Measurements from ENCODE around the gene ZNF792.

ZNF792 gene

DNA sequence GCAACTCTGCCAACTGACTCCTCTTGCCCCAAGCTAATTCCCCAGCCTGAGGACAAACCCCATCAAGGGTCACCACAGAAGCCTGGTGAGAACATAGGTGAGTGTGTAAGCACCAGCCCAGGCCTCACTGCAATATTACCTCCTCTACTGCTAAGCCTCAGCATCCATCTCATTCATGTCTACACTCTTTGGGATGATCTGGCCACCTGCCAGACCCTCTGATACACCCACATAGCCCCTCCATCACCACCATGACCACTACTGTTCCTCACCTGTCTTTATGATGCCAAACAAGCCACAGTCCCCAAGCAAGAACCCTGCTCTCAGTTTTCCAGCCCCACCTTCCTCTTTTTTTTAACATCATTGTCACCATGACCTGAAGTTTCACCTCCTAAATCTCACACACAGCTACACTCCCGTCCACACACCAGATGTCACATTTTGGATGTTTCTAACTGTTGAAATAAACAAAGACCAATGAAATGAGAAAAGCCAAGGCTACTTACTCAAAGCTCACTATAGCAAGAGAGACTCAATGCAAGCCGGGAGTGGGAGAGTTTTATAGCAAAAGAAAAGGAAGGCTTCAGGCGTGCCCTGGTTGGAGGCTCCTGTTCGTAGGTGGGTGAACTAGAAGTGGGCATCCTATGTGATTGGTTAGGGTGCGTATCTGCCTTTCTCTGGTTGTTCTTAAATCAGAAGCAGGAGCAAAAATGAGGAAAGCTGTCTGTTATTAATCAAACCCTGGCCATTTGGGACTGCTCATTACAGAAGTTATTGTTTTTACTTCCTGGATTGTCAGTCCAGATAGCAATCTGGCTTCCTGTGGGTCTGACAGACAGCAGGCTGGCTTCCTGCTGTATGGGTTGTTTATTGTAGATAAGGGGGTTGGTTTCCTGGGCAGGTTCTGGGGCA lies 2.0 kb downstream of the ZNF792 start:
- no peak overlapping the region for H3K9ac ChIP-seq (ENCODE audit: low read length)
- no peak overlapping the region for H3K27ac ChIP-seq (ENCODE audit: low read depth, low read length)
- H3K4me1 ChIP-seq (ENCODE audit: control insufficient read depth, insufficient read depth, low read length) = peaks cover 6% of the 10 kb centered on the region
- peak overlapping the region; percentile 26 for H3K4me3 ChIP-seq (ENCODE audit: low read length)
- H3K36me3 ChIP-seq (ENCODE audit: control insufficient read depth, insufficient read depth, low read length) = peaks cover 35% of the 10 kb centered on the region
- H3K27me3 ChIP-seq (ENCODE audit: control insufficient read depth, insufficient read depth, low read length) = no peaks in the 10 kb centered on the region

DNA sequence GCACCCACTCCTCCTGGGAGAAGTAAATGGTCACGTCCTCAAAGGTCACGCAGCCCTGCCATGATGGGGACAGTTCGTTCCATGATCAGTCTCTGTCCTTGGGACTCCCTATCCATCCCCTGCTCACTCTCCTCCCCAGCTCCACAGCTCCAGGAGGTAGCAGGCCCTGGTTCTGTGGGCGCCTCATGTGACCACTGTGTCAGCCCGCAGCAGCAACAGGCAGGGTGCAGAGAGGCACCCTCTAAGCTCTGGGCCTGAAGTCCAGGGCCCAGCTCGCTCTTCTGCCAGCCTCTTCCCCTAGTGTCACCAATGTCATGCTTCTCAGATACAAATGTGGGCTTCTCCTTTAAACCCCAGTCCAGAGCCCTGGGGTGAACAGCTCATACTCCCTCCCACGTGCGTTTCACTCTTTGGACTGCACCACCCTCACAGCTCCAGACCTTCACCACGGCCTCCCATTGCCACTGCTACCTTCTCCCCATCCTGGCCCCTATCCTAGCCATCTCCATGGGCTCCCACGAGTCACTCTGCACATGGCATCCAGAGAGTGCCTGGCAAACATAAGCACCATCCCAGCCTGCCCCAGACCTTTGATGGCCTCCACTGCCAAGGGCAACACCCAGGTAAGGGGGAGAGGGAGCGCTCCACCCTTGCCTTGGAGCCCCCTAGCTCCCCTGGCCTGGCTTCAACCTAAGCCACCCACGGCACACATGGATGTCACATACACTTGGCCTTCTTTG lies 2.9 kb downstream of the ZNF792 start:
- H3K27me3 ChIP-seq (ENCODE audit: control insufficient read depth, insufficient read depth, low read length) = no peaks in the 10 kb centered on the region
- H3K9ac ChIP-seq (ENCODE audit: low read length) = no peak overlapping the region
- peaks cover 6% of the 10 kb centered on the region for H3K4me1 ChIP-seq (ENCODE audit: control insufficient read depth, insufficient read depth, low read length)
- H3K4me3 ChIP-seq (ENCODE audit: low read length) = no peak overlapping the region
- H3K27ac ChIP-seq (ENCODE audit: low read depth, low read length) = no peak overlapping the region
- peaks cover 39% of the 10 kb centered on the region for H3K36me3 ChIP-seq (ENCODE audit: control insufficient read depth, insufficient read depth, low read length)

DNA sequence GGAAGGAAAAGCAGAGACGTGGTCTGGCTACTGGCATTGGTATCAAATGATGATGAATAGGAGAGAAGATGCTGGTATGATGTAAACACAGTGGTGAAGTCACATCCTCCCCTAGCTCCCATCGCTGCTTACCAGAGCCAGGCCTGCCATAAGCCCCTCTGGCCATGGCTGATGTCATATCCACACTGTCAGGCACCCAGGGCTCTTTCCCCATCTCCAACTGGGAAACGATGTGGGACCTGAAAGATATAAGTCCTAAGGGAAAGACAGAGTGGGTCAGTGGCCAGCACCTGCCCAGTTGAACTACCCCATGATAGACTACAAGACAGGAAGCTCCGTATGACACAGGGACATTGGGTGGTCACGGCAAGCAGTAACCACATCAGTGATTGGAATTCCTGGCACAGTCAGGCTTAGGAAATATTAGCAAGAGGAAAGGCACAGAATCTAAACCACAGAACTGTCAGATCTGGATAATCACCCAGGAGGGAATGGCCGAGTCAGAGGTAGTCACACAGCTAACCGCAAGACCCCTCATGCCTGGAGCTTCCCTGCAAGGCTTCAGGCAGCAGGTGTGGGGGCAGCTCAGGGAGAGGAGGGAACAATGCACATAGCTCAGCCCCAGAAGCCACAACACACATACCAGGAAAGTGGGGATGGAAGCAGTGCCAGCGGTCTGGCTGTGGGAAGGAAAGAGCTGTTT lies 3.8 kb downstream of the ZNF792 start:
- Histone ChIP-seq H3K27me3 (ENCODE audit: control insufficient read depth, insufficient read depth, low read length) (no peaks in the 10 kb centered on the region), H3K36me3 (ENCODE audit: control insufficient read depth, insufficient read depth, low read length) (peaks cover 39% of the 10 kb centered on the region), H3K4me1 (ENCODE audit: control insufficient read depth, insufficient read depth, low read length) (peaks cover 6% of the 10 kb centered on the region), H3K4me3 (ENCODE audit: low read length) (peak overlapping the region; percentile 24), H3K9ac (ENCODE audit: low read length) (no peak overlapping the region), H3K27ac (ENCODE audit: low read depth, low read length) (no peak overlapping the region)

DNA sequence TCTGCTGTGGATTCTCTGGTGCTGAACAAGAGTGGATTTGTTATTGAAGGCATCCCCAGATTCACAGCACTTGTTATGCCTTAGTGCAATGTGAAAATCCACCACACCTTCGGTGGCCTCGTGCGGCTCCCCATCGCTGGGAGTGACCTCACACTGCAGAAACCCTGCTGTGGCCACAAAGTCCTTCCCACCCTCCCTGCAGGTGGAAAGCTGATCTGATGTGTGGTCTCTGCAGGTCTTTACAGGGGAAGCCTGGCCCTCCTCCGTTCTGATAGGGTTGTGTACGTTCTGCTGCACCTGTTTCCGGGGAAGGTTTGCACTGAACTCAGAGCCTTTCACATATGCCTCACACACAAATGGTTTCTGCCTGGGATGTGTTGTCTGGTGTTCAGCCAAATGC lies 5.0 kb downstream of the ZNF792 start:
- peaks cover 39% of the 10 kb centered on the region for H3K36me3 ChIP-seq (ENCODE audit: control insufficient read depth, insufficient read depth, low read length)
- H3K4me3 ChIP-seq (ENCODE audit: low read length) = no peak overlapping the region

DNA sequence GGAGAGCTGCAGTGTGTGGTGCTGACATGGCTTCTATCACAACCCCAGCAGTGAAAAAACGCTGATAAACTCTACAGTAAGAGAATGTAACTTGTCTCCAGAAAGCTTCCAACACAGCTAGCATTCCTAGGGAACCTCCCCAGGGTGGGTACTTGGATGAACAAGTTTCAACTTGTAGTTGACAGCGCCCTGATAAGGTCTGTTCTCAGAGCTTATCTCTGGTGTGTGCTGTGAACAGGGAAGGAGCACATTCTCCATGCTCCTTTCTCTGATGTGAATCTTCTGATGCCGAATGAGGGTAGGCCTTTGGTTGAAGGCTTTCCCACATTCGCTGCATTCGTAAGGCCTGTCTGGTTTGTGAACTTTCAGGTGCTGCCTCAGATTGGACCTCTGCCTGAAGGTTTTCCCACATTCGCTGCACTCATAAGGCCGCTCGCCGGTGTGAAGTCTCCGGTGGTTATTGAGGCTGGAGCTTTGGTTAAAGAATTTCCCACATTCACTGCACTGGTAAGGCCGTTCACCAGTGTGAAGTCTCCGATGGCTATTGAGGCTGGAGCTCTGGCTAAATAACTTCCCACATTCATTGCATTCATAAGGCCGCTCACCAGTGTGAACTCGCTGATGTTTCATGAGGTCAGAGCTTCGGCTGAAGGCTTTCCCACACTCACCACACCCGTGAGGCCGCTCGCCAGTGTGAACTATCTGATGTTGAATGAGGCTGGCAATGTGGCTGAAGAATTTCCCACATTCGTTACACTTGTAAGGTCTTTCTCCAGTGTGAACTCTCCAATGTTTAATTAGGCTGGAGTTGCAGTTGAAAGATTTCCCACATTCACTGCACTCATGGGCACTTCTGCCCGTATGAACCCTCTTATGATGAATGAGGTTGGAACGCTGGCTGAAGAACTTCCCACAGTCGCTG lies 5.9 kb downstream of the ZNF792 start:
- H3K36me3 ChIP-seq (ENCODE audit: control insufficient read depth, insufficient read depth, low read length) = peaks cover 39% of the 10 kb centered on the region
- H3K27me3 ChIP-seq (ENCODE audit: control insufficient read depth, insufficient read depth, low read length) = no peaks in the 10 kb centered on the region
- peaks cover 6% of the 10 kb centered on the region for H3K4me1 ChIP-seq (ENCODE audit: control insufficient read depth, insufficient read depth, low read length)
- no peak overlapping the region for H3K4me3 ChIP-seq (ENCODE audit: low read length)
- no peak overlapping the region for H3K9ac ChIP-seq (ENCODE audit: low read length)
- H3K27ac ChIP-seq (ENCODE audit: low read depth, low read length) = no peak overlapping the region

More for the DNA sequence above, 5.0 kb downstream of the ZNF792 start:
- Histone ChIP-seq H3K4me1 (ENCODE audit: control insufficient read depth, insufficient read depth, low read length) (peaks cover 6% of the 10 kb centered on the region), H3K27me3 (ENCODE audit: control insufficient read depth, insufficient read depth, low read length) (no peaks in the 10 kb centered on the region), H3K27ac (ENCODE audit: low read depth, low read length) (no peak overlapping the region), H3K9ac (ENCODE audit: low read length) (no peak overlapping the region)

DNA sequence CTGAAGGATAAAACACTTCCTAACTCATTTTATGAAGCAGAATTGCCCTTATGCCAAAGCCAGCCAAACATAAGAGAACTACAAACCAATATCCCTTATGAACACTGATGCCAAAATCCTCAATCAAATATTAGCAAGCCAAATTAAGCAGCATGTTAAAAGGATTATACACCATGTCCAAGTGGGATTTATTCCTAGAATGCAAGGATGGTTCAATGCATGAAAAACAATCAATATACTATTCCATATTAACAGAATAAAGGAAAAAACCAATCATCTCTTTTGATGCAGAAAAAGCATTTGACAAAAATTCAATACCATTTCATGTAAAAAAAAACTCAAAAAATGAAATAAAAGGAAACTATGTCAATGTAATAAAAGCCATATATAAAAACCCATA lies 10.9 kb downstream of the ZNF792 start:
- H3K4me1 ChIP-seq (ENCODE audit: control insufficient read depth, insufficient read depth, low read length) = no peaks in the 10 kb centered on the region
- no peaks in the 10 kb centered on the region for H3K27me3 ChIP-seq (ENCODE audit: control insufficient read depth, insufficient read depth, low read length)
- H3K9ac ChIP-seq (ENCODE audit: low read length) = no peak overlapping the region
- H3K36me3 ChIP-seq (ENCODE audit: control insufficient read depth, insufficient read depth, low read length) = peaks cover 14% of the 10 kb centered on the region
- no peak overlapping the region for H3K4me3 ChIP-seq (ENCODE audit: low read length)
- H3K27ac ChIP-seq (ENCODE audit: low read depth, low read length) = no peak overlapping the region

DNA sequence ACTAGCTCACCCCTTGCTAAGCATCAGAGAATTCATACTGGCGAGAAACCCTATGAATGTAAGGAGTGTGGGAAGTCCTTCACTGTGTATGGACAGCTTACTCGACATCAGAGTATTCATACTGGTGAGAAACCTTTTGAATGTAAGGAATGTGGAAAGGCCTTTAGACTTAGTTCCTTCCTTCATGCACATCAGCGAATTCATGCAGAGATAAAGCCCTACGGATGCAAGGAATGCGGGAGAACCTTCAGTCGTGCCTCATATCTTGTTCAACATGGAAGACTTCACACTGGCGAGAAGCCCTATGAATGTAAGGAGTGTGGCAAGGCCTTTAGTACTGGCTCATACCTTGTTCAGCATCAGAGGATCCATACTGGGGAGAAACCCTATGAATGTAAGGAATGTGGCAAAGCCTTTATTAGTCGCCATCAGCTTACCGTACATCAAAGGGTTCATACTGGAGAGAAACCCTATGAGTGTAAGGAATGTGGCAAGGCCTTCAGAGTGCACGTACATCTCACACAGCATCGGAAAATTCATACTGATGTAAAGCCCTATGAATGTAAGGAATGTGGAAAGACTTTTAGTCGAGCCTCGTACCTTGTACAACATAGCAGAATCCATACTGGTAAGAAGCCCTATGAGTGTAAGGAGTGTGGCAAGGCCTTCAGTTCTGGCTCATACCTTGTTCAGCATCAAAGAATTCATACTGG lies 20.0 kb downstream of the ZNF792 start:
- H3K36me3 ChIP-seq (ENCODE audit: control insufficient read depth, insufficient read depth, low read length) = peaks cover 6% of the 10 kb centered on the region
- no peaks in the 10 kb centered on the region for H3K4me1 ChIP-seq (ENCODE audit: control insufficient read depth, insufficient read depth, low read length)
- no peak overlapping the region for H3K27ac ChIP-seq (ENCODE audit: low read depth, low read length)
- H3K27me3 ChIP-seq (ENCODE audit: control insufficient read depth, insufficient read depth, low read length) = no peaks in the 10 kb centered on the region
- no peak overlapping the region for H3K9ac ChIP-seq (ENCODE audit: low read length)
- H3K4me3 ChIP-seq (ENCODE audit: low read length) = no peak overlapping the region

DNA sequence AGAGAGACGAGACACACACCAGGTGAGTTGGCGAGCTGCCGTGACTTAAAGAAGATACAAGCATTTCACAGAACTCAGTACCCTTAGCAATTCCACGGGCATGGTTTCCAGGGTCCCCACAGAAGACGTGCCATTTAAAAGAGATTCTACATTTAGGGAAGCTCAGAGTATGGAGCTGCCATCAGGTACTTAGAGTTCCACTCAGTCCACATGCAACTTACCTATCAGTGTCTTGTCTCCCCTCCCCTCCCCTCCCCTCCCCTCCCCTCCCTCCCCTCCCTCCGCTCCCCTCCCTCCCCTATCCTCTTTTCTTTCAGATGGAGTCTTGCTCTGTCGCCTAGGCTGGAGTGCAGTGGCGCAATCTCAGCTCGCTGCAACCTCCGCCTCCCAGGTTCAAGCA lies 25.1 kb downstream of the ZNF792 start:
- H3K4me1 ChIP-seq (ENCODE audit: control insufficient read depth, insufficient read depth, low read length) = no peaks in the 10 kb centered on the region
- no peak overlapping the region for H3K4me3 ChIP-seq (ENCODE audit: low read length)
- H3K27ac ChIP-seq (ENCODE audit: low read depth, low read length) = no peak overlapping the region
- H3K27me3 ChIP-seq (ENCODE audit: control insufficient read depth, insufficient read depth, low read length) = no peaks in the 10 kb centered on the region
- no peak overlapping the region for H3K9ac ChIP-seq (ENCODE audit: low read length)
- peaks cover 4% of the 10 kb centered on the region for H3K36me3 ChIP-seq (ENCODE audit: control insufficient read depth, insufficient read depth, low read length)

DNA sequence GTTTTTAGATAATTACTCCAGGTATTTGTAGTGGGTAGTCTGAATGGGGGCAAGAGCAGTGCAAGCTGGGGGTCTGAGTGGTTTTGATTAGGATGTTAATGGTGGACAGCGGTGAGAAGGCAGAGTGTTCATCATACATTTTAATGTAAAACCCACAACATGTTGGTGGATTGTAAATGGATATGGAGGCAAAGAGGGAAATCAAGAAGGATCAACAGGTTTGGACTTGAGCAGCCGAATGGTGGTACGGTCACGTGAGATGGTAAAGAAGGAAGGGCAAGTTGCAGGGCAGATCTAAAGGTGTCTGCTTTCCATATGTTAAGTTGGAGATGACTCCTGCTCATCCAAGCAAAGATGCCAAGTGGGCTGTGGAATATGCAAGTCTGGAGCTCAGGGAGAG lies 27.8 kb downstream of the ZNF792 start:
- Histone ChIP-seq H3K4me1 (ENCODE audit: control insufficient read depth, insufficient read depth, low read length) (no peaks in the 10 kb centered on the region), H3K4me3 (ENCODE audit: low read length) (no peak overlapping the region), H3K36me3 (ENCODE audit: control insufficient read depth, insufficient read depth, low read length) (peaks cover 4% of the 10 kb centered on the region), H3K27ac (ENCODE audit: low read depth, low read length) (no peak overlapping the region), H3K9ac (ENCODE audit: low read length) (no peak overlapping the region), H3K27me3 (ENCODE audit: control insufficient read depth, insufficient read depth, low read length) (no peaks in the 10 kb centered on the region)

DNA sequence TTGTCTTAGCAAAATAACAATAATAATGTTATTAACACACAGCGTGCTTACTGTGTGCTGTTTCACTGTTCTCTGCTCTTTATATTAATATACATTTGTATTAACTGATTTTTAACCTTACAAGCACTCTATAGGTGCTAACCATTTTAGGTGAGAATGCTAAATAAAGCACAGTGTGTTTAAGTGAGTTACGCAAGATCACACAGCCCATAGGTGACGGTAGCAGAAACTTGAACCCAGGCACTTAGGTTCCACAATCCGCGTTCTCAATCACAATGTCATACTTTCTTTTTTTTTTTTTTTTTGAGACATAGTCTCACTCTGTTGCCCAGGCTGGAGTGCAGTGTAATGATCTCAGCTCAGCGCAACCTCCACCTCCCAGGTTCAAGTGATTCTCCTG lies 31.5 kb downstream of the ZNF792 start:
- Histone ChIP-seq H3K27ac (ENCODE audit: low read depth, low read length) (no peak overlapping the region), H3K36me3 (ENCODE audit: control insufficient read depth, insufficient read depth, low read length) (peaks cover 4% of the 10 kb centered on the region), H3K4me1 (ENCODE audit: control insufficient read depth, insufficient read depth, low read length) (peaks cover 2% of the 10 kb centered on the region)

DNA sequence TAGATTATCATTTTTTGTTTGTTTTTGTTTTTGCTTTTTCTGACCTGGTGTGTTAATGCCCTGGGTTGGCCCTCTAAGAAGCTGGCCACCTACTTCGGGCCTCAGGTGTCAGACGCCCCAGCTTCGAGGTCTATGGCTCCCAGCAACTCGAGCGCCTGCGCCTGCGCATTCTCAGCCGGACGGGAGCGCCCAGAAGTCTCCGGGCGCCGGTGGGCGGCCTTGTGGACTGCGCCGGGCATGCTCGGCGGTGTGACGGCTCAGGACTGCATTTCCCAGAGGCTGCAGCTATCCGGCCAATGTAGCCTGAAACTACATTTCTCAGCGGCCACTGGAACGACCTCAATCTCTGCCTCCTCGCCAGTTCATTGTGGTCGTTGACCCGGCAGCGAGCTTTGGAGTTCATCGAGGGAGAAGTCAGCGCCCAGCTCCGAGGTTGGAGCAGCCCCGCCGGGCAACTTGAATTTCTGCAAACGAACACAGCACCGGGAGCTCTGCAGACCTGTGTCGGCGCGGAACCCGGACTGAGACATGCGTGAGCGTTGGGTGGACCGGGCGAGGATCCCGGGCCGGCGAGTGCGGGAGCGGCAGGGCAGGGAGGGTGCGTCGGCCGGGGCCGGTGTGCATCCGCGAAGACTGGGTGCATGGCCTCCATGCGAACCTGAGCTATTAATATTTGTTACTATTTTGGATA lies 37.2 kb downstream of the ZNF792 start, which contains the start of gene ZNF30:
TSS of gene ZNF30 (plus strand) at position 219 of the 691 bp plus-strand sequence. CDS start 3,045 bp downstream, outside the sequence.
- peaks cover 3% of the 10 kb centered on the region for H3K4me1 ChIP-seq (ENCODE audit: control insufficient read depth, insufficient read depth, low read length)
- peak within 1 kb of the TSS; percentile 82 for H3K4me3 ChIP-seq (ENCODE audit: low read length)

More for the DNA sequence above, 31.5 kb downstream of the ZNF792 start:
- Histone ChIP-seq H3K4me3 (ENCODE audit: low read length) (no peak overlapping the region), H3K27me3 (ENCODE audit: control insufficient read depth, insufficient read depth, low read length) (no peaks in the 10 kb centered on the region), H3K9ac (ENCODE audit: low read length) (no peak overlapping the region)

More for the DNA sequence above, 37.2 kb downstream of the ZNF792 start, which contains the start of gene ZNF30:
- Histone ChIP-seq H3K27ac (ENCODE audit: low read depth, low read length) (peak within 1 kb of the TSS; percentile 64), H3K36me3 (ENCODE audit: control insufficient read depth, insufficient read depth, low read length) (no peaks in the 10 kb centered on the region), H3K27me3 (ENCODE audit: control insufficient read depth, insufficient read depth, low read length) (no peaks in the 10 kb centered on the region), H3K9ac (ENCODE audit: low read length) (peak within 1 kb of the TSS; percentile 32)

All from rectal smooth muscle tissue (tissue), 1 donor.